GM08714 (cell line): ENCODE measurements around the gene GPR17.

Source experiments
- H3K4me3 ChIP-seq: fragments of 200-500 bp; sonication (Bioruptor generic); 2 replicates; pipeline ENCODE4 v1.5.1; 2014; ENCODE audit warnings: mild to moderate bottlenecking, low read length, inconsistent platforms
- ZNF274 ChIP-seq: IDR thresholded peaks from 2 replicates; pipeline ENCODE4 v1.6.1; 2012; ENCODE audit warnings: mild to moderate bottlenecking, low read depth, low read length

Gene GPR17

DNA sequence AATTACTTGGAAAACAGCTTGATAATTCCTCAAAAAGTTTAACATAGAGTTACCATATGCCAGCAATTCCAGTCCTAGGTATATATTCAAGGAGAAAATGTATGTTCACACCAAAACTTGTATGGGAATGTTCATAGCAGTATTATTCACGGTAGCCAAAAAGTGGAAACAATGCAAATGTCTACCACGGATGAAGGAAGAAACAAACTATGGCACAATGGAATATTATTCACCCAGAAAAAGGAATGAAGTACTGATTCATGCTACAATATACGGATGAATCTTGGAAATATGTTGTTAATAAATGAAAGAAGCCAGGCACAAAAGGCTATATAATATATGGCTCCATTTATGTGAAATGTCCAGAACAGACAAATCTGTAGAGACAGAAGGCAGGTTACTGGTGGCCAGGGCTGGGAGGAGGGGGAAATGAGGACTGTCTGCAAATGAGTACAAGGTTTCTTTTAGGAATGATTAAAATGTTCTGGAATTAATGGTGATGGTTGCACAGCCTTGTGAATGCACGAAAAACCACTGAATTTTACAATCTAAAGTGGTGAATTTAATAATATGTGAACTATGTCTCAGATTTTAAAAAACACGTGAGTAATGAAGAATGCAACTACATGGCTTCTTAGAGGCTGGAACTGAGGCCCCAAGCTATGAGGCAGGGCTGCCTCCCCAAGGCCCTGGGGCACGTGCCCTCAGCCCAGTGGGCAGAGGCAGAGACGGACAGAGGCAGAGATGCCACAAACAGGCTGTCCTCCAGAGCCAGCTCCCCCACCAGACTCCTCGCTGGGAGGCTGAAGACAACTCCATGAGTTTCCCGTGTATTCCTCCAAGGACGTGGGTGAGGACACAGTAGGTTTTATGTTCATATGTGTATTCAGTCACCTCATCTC is 24.4 kb downstream of the GPR17 start:
- no peak for TF ChIP-seq ZNF274

DNA sequence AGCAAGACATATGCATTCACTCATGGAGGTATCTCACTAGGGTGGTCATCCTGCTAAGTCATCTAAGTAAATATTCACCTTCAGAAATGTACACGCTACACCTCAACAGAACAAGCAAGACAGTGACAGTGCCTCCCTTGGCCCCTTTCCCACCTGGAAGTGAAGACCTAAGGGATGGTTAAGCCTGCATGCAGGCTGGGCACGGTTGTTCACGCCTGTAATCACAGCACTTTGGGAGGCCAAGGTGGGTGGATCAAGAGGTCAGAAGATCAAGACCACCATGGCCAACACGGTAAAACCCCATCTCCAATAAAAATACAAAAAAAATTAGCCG is 25.0 kb downstream of the GPR17 start:
- TF ChIP-seq ZNF274: no peak
- H3K4me3 ChIP-seq: no peak overlapping the region

More for the DNA sequence above, 24.4 kb downstream of the GPR17 start:
- no peak overlapping the region for H3K4me3 ChIP-seq

DNA sequence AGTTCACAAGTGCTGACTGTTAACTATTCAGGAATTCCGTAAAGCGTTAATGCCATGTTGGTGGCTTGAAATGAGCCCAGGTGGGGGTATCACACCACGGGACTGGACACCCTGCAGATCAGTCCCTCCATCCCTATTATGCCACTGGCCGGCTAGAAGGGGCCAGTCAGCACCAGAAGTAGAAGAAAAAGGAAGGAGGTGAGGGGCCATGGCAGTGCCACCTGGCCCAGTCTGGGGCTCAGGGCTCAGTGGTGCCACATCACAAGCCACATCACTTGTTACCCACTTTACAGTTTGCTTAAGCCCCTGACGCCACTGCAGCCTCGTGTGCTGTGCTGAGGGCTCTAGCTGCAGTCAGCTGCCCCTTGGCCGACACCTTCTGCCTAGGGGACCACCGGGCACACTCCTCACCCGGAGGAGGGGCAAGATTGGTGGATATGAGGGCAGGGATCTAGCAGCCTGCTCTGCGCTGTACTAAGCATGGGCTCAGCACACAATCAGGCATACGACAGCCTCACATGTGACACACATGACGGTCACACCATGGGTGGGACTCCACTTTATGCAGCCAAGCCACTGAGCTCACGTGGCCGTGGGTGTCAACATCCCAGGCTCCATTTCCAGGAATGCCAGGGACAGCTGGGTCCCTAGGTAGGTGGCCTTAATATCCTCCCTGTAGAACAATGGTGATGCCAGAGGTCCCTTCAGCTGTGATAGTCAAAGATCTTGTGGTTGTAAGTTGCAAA is 25.8 kb downstream of the GPR17 start:
- TF ChIP-seq ZNF274: no peak

DNA sequence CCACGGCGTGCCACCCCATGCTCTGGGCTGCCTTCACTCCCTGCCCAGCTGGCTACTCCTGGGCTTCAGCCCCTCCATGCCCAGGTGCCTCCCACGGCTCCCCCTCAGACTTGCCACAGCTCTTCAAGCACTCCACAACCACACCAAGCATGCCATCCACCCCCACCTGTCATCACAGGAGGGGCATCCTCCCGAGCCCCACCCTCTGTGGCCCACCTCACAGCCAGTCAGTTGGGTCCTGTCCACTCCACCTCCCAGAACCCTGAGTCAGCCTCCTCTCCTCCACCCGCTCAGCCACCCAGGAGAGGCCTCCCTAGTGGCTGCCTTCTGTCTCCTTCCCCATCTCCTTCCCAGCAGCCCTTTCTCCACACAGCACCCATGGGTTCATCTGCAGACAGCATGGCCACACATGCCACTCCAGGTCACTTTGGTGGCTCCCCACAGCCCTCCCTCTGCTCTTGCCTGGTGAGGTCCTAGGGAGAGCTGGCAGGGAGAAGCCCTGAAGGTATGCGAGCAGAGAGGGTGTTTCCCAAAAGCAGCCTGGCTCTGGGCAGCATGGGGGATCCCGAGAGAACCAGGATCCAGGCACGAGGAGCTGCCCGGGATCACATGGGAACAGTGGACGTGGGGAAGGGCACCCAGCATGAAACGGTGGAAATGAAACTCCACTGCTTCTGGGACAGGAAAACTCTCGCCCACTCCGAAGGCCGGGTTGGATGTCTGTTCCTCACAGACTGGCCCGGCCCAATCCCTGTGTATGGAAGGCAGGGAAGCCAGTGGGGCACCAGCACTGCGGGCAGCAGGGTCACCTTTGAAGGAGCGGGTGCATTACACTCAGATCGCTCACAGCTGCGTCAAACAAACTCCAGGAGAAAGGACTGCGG is 26.6 kb downstream of the GPR17 start:
- TF ChIP-seq ZNF274: no peak
- H3K4me3 ChIP-seq: no peak overlapping the region

More for the DNA sequence above, 25.8 kb downstream of the GPR17 start:
- H3K4me3 ChIP-seq: no peak overlapping the region

DNA sequence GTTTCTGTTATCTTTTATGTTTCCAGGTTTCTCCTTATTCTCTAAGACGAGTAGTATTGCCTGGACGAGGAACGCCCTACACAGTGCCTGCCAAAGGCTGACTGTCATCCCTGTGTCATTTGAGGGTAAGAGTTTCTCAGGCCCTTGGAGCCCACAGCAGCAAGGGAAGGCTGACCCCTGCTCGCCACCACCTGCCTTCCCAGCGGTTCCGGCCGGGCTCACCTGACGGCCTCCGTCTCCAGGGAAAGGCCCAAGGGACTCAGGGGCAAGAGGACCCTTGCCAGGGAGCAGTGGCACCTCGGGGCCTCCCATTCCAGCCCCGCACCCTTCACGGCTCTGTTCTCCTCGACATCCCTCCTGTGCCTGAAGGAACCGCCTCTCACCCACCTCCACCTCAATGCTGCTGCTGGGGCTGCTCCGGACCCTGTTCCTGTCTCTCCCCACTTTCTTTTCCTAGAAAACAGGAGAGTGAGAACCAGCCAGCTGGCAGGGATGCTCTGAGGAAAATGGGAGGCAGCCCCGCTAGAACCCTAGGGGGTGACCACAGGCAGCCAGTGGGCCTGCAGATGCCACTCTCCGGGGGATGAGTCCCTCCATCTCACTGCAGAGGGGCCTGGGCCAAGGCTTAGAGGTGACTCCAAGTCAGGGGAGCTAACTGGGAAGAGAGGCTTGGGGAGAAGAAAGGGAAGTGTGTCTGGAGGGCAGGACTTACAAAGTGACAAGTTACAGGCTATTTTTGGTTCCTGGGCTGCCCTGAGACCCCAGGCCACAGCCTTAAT is 27.5 kb downstream of the GPR17 start:
- no peak overlapping the region for H3K4me3 ChIP-seq
- no peak for TF ChIP-seq ZNF274

DNA sequence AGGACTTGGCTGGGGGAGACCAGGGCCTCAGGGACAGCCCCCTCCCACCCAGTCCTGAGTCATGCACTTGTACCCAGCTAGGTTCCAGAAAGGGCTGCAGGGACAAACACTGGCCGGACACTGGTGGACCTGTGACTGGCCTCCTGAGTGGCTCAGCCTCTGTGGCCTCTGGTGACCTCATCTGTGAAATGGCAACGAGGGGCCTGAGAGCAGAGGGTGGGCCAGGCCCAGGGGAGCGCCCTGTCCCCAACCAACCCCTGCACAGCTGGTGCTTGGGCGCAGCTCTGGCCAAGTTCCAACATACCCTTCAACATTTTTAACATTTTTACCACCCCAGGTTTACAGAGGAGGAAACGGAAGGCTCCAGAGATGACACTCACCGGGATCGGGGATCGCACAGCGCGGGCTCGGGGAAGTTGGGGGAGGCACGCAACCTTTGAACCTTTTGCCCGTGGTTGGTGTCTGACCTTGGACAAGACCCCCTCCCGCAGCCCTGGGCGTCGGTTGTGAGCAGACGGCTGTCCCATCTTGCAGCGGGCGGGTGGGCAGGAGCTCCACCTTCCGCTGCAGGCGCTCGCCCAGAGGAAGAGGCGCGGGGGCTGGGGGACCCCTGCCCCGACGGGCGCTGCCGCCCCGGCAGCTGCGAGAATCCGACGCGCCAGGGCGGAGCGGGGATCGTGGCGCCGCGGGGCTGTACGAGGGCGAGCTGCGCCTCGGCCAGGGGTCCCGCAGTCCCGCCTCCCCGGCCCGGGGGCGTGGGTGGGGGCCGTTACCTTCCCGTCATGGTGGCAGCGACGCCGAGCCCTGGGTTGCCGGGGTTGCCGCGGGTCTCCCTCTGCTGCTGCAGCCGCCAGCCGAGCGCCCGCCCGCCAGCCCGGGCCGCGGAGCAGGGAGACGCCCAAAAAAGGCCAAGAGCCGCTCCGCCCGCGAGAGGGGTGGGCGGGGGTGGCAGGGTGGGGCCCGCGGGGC is 28.6 kb downstream of the GPR17 start:
- H3K4me3 ChIP-seq: no peak overlapping the region

DNA sequence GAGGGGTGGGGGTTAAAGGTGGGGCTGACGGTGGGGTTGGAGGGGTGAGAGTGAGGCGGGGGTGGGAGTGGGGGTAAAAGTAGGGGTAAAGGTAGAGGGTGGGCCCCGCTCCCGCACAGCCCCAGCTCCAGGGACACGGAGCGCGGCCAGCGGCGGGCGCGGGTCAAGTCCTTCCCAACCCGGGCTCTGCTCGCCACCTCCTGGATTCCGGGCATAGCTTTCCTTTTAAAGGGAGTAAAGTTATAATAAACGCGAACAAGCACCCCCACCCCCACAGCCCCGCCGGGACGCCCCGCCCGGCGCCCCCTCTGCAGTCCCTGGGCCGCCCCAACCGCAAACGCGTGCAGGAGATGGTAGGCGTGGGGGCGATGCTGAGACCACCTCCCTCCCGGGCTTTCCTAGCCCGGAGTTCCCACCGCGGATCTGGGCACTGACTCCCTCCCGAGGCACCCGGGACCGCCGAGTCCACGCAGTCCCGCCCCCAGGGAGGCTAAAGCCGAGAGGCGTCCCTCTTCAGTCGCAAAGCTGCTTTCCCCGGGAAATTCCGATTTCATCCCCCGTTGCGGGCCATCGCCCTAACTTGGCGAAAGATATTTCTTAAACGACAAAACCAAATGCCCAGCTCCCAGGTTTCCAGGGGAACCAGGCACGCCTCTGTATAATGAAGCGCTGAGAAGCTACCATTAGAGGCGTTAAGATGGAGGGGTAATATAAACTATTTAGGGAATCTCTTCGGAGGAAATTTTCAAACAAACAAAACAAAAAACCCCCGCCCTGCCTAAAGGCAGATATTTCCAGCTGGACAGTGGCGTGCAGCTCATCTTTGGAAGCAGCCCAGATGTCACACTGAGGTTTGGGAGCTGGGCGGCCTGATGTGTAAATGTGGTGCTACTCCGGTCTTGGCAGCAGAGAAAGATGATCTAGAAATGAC is 29.6 kb downstream of the GPR17 start, which contains the start of gene LIMS2:
LIMS2 (minus strand) TSS at position 200 of the 931 bp plus-strand sequence. CDS start 506 bp downstream, outside the sequence.
- no peak for TF ChIP-seq ZNF274

More for the DNA sequence above, 28.6 kb downstream of the GPR17 start:
- no peak for TF ChIP-seq ZNF274

DNA sequence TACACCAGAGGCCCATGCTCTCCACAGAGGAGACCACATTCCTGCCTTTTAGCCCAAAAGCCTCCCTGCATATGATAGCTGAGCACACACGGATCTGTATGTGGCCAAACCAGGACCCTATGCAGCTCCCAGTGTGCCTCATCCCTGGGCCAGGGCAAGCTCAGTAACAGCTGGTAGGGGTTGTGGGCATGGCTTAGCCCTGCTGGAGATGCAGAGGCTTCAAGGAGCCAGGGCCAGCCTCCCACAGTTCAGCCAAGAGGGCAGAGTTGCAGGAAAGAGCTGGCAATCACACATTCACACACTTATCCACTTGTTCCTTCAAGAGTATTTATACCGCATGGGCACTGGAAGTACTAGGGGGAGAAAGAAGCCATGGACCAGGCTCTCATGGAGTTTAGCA is 31.0 kb downstream of the GPR17 start:
- no peak overlapping the region for H3K4me3 ChIP-seq

More for the DNA sequence above, 29.6 kb downstream of the GPR17 start, which contains the start of gene LIMS2:
- no peak within 1 kb of the TSS for H3K4me3 ChIP-seq

DNA sequence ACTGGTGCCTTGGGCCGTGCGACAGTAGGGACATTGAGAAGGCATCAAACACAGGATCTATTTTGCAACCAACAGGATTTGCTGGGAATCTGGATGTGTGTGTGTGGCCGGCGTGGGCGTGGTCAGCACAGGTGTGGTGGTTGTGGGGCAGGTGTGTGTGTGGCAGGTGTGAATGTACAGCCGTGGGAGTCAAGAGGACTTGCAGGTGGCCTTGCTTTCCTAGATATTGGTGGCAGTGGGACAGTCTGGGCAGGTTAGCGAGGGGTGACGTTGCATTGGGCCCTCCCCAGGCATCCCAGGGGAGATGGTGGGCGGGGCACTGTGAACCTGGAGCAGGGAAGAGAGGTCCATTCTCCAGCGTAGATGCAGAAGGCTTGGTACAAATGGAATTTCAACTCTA is 32.6 kb downstream of the GPR17 start:
- no peak for TF ChIP-seq ZNF274
- no peak overlapping the region for H3K4me3 ChIP-seq

More for the DNA sequence above, 31.0 kb downstream of the GPR17 start:
- no peak for TF ChIP-seq ZNF274

DNA sequence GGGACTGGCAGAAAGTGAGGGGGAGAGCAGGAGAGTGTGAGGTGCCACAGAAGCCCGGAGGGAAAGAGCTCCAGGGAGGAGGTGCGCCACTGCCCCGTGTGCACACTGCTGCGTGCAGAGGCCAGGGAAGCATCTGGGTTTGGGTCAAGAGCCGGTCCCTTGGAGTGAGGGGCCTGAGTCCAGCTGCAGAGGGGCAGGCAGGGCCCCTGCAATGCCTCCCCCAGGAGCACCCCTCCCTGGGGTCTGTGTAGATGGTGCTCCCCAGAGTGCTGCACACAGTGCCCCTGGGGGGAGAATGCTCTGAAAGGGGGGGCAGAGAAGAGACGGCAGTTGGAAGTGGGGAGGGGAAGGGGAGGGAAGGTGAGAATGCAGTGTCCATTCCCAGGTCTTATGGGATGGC is 33.0 kb downstream of the GPR17 start:
- no peak overlapping the region for H3K4me3 ChIP-seq
- no peak for TF ChIP-seq ZNF274

DNA sequence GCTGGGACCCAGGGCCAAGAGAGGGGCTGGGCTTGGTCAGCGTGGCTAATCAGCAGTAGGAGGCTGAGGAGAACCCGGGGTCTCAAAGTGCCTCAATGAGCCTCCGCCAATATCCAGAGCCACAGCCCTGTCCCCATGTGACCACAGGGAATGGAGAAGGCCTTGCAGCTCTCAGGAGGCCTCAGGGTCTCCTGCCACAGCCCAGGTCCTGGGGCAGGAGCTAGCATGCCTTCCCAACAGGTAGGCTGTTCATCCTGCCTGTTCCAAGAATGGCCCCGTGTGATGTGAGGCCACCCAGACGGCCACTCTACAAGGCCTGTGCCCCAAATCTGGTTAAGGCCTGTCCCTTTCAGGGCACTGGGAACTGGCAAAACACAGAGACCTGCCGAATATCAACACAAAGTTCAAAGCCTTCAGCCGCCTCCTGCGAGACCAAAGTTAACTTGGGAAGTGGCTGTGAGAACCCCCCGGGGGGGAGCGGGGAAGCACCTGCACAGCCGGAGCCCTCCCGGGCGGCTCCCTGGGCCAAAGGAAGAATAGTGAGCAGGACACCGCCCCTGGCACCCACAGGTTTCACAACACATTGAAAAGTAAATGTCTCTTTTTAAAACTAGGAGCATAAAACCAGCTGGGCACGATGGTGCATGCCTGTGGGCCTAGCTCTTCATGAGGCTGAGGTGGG is 33.9 kb downstream of the GPR17 start:
- H3K4me3 ChIP-seq: no peak overlapping the region
- no peak for TF ChIP-seq ZNF274
